ENCODE data around the gene C16orf89. TPM values are rescaled to one million over a fixed set of nuclear protein-coding genes. Genes with fewer than 3 reads are reported as not detected.
"Not testable (repeated sequence)": the region's sequence is repeated elsewhere in the genome, so short reads cannot be mapped to it uniquely, and the experiment has no call there.

Gene C16orf89
- total RNA-seq = 8.9 TPM
- long read RNA-seq, partial matches to known transcripts = 1 of 6 reads
- long read RNA-seq, other reads (novel, unspliced or antisense) = 2 of 6 reads

DNA sequence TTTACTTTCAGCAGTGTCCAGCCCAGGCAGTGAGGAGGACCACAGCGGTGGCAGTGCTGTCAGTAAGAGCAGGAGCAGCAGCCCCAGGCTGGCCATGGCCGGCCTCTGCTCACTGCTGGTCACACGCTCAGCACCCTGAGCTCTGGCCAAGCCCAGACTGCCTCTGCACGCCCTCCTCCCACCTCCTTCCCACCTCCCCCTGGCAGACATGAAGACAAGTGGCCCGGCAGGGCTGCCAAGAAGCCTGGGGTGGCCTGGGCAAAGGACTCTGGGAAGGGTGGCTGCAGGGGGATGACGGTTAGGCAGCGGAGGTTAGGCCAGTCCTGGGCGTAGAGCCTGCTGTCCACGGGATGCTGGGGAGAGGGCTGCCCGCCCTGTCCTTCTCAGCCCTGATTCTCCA lies at the start of gene C16orf89:
Gene C16orf89, minus strand, starts transcription at position 144 of the 400 bp plus-strand sequence. Its CDS starts 48 bp downstream, at position 96.
- intact Hi-C loops (cut with DNase I) = no loop called here
- peak; percentile 75 for DNase-seq (ENCODE audit: low spot score)

DNA sequence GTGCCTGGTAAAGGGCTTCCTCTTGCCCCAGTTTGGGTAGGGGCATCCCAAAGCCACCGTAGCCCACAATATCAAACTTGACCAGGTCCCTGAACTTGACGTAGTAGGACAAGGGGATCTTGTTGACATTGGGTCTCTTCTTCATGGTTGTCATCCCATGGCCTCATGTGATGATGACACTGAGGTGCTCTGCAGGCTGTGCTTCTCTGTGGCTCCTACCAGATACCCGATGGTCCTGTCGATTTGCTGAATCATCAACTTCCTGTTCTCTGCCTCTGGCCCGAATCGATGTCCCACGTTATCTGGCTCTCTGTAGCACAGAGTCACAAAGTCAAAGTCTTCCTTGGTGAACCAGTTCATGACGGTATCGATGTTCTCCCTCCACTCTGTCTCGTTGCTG lies 45.2 kb upstream of the C16orf89 start:
- DNase-seq (ENCODE audit: low spot score); intact Hi-C loops (cut with DNase I): not testable (repeated sequence)

GRCh38 chr16:5108505-5109158 lies 42.9 kb upstream of the C16orf89 start:
- intact Hi-C loops (cut with DNase I) = no loop called here
- DNase-seq (ENCODE audit: low spot score) = no peak

- DNase-seq (ENCODE audit: low spot score); intact Hi-C loops (cut with DNase I): not testable (repeated sequence)
These were observed 39.3 kb upstream of the C16orf89 start for GRCh38 chr16:5105039-5105438.

- intact Hi-C loops (cut with DNase I); DNase-seq (ENCODE audit: low spot score): not testable (repeated sequence)
These were observed 37.7 kb upstream of the C16orf89 start for GRCh38 chr16:5103296-5104032.

DNA sequence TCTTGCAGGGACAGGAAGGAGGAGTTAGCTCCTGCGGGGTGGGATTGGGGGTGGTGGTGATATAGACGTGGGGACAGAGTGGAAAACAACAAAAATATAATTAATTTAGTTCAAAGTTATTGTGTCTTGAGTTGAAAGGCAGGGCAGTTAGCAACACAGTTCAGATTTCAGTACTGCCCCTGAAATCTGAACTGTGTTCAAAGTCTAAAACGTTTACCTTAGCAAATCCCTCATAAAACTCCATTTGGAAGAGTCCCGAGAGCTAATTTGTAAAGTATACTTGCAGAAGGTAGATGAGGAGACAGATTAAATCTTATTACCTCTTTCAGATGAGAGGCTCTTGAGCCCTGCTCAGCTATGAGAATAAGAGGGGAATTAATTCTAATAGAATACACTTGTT lies 33.4 kb upstream of the C16orf89 start:
- intact Hi-C loops (cut with DNase I); DNase-seq (ENCODE audit: low spot score): not testable (repeated sequence)

GRCh38 chr16:5098221-5099159 lies 32.7 kb upstream of the C16orf89 start:
- peak; percentile 88 for DNase-seq (ENCODE audit: low spot score)
- intact Hi-C loops (cut with DNase I) = not testable (repeated sequence)

- peak; percentile 99 for DNase-seq (ENCODE audit: low spot score)
- intact Hi-C loops (cut with DNase I) = not testable (repeated sequence)
These were observed 31.9 kb upstream of the C16orf89 start, which contains the start of gene EEF2KMT for GRCh38 chr16:5097470-5098220. Gene EEF2KMT, minus strand, starts transcription at chr16:5097795. Its CDS starts 56 bp downstream, at chr16:5097739.

GRCh38 chr16:5097061-5097469 lies 31.3 kb upstream of the C16orf89 start:
- DNase-seq (ENCODE audit: low spot score); intact Hi-C loops (cut with DNase I): not testable (repeated sequence)

- intact Hi-C loops (cut with DNase I); DNase-seq (ENCODE audit: low spot score): not testable (repeated sequence)
These were observed 30.8 kb upstream of the C16orf89 start for GRCh38 chr16:5096437-5097060.

DNA sequence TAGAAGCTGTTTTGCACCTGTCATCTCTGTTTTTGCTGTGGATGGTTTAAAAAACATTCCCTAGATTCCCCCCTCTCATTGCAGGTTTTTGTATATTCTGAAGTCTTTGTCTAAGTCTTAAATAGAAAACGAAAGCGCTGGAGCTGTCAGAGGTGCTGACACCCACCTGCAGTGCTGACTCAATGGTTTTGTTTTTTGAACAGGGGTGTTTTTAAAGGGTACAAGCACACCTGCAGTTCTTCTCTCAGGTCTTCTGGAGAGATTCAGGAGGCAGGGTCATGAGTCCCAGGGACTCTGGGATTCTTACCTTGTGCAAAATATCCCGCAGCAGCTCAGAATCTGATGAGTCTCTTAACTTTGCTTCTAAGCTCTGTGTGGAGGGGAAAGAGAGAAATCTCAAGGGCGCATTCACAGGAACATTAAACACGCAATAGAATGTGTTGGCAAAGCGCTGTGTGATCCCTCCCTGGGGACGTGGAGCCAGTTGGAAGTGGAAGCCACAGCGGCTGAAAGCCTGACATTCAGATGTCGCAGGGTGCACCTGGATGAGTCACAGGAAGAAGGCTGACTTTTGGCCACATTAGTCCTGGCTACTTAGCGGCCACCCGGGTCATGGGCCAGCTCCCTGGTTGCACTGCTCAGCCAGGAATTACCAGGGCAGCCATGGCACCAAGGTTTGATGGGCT lies 29.5 kb upstream of the C16orf89 start:
- intact Hi-C loops (cut with DNase I); DNase-seq (ENCODE audit: low spot score): not testable (repeated sequence)

DNA sequence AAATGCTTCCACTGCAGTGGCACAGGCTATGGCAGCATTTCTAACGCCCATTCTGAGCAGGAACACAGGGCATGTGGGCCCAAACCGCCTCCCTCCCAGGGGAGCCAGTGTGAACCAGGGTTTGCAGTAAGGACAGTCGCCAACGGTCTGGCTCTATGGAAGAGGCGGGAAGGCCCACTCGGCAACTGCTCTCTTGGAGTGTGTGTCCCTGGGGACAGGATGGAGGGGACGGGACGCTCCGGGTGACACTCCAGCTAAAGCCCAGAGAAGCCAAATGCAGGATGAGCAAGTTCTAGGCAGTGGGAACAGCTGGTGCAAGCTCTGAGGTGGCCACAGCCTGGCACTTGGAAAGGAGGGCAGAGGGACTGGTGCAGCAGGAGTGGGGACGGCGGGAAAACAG lies 28.0 kb upstream of the C16orf89 start:
- DNase-seq (ENCODE audit: low spot score); intact Hi-C loops (cut with DNase I): not testable (repeated sequence)

GRCh38 chr16:5093081-5093480 lies 27.3 kb upstream of the C16orf89 start:
- DNase-seq (ENCODE audit: low spot score); intact Hi-C loops (cut with DNase I): not testable (repeated sequence)

DNA sequence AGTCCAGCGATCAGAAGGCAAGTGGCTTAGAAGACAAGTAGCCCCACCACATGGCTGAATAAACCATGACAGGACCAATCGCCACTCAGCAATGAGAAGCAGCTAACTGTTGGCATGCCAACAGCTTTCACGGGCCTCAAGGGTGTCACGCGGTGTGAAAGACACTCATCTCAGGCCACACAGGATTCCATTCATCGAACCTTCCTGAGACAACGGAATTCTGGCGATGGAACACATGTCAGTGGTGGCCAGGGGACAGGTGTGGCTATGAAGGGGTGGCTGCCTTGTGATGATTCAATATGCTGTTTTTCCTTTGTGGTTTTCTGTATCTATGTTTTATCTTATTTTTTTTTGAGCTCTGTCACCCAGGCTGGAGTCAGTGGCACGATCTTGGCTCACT lies 24.8 kb upstream of the C16orf89 start:
- intact Hi-C loops (cut with DNase I); DNase-seq (ENCODE audit: low spot score): not testable (repeated sequence)

DNA sequence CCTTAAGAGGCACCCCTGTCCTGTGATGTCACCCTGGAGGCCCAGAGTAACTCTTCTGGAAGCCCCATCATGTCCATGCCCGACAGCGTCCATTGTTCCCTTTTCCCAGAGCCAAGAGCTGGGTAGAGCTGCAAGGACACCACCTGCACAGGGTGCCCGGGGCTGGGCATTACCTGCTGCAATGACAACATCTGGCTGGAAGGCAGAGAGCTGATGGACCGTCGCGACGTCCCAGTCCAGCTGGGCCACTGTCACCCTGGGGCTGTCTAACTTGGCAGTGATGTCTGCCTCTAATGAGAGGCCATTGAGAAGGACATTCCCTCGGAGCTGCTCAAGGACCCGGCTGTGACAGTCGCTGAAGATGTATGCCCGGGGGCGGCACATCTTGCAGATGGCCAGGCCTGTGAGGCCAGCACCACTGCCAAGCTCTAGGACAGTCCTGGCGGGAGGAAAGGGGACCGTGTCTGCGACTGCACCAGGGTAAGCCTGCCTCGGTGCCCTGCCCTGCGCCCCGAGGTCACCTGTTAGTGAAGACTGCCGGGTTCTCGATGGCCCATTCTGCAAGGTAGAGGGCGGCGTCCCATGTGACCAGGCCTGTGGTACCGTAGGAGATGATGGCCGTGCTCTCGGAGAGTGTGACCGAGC lies 24.3 kb upstream of the C16orf89 start:
- intact Hi-C loops (cut with DNase I); DNase-seq (ENCODE audit: low spot score): not testable (repeated sequence)

DNA sequence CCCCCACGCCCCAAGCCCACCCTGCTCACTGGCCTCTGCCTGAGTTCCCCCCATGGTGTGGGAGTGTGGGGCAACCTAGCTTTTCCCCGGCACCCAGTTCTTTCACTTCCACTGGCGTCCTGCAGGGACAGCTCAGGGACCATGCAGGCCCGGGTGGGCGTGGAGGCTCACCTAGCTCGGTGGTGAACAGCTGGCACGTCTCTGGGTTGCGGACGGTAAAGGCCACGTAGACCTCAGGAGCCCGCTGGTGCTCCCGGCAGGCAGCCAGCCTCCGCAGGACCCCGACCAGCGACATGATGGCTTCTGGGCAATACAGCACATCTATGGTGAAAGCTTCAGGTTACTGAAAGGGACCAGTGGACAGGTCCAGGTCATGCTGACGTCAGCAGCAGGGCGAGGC lies 23.2 kb upstream of the C16orf89 start:
- intact Hi-C loops (cut with DNase I); DNase-seq (ENCODE audit: low spot score): not testable (repeated sequence)

- DNase-seq (ENCODE audit: low spot score); intact Hi-C loops (cut with DNase I): not testable (repeated sequence)
These were observed 22.5 kb upstream of the C16orf89 start for GRCh38 chr16:5088086-5088790.

Data from cardiac septum (tissue), 1 donor.